ENCODE measurements around the gene LYZL2.
A peak's percentile ranks its signal among the peaks of the same experiment; 100 is the strongest.
"Not testable (repeated sequence)": the region's sequence is repeated elsewhere in the genome, so short reads cannot be mapped to it uniquely, and the experiment has no call there.

Gene LYZL2

GRCh38 chr10:30637881-30638467 is 8.4 kb upstream of the LYZL2 start:
- DNase-seq = no peak

GRCh38 chr10:30631188-30631587 is 1.6 kb upstream of the LYZL2 start:
- DNase-seq = no peak

- DNase-seq = no peak
These were observed 1.0 kb upstream of the LYZL2 start for GRCh38 chr10:30630571-30630970.

- not testable (repeated sequence) for DNase-seq
These were observed 977 bp downstream of the LYZL2 start for GRCh38 chr10:30628576-30628975.

GRCh38 chr10:30626837-30627236 is 2.7 kb downstream of the LYZL2 start:
- DNase-seq = not testable (repeated sequence)

GRCh38 chr10:30626196-30626595 is 3.4 kb downstream of the LYZL2 start:
- DNase-seq = not testable (repeated sequence)

- no peak for DNase-seq
These were observed 4.5 kb downstream of the LYZL2 start for GRCh38 chr10:30625080-30625479.

GRCh38 chr10:30619966-30620365 is 9.6 kb downstream of the LYZL2 start:
- no peak for DNase-seq

- no peak for DNase-seq
These were observed 12.5 kb downstream of the LYZL2 start for GRCh38 chr10:30617070-30617469.

- not testable (repeated sequence) for DNase-seq
These were observed 18.5 kb downstream of the LYZL2 start for GRCh38 chr10:30611041-30611440.

GRCh38 chr10:30607814-30608213 is 21.7 kb downstream of the LYZL2 start:
- DNase-seq = no peak

- no peak for DNase-seq
These were observed 23.2 kb downstream of the LYZL2 start for GRCh38 chr10:30606313-30606712.

GRCh38 chr10:30605341-30606121 is 24.0 kb downstream of the LYZL2 start:
- DNase-seq = not testable (repeated sequence)

- DNase-seq = no peak
These were observed 26.0 kb downstream of the LYZL2 start for GRCh38 chr10:30603589-30603988.

GRCh38 chr10:30602747-30603146 is 26.8 kb downstream of the LYZL2 start:
- no peak for DNase-seq

- DNase-seq = no peak
These were observed 29.5 kb downstream of the LYZL2 start for GRCh38 chr10:30600005-30600404.

- no peak for DNase-seq
These were observed 31.3 kb downstream of the LYZL2 start for GRCh38 chr10:30598105-30598776.

- peak; percentile 13 for DNase-seq
These were observed 32.1 kb downstream of the LYZL2 start for GRCh38 chr10:30597433-30597824.

- DNase-seq = peak; percentile 34
These were observed 32.8 kb downstream of the LYZL2 start for GRCh38 chr10:30596493-30597432.

GRCh38 chr10:30596013-30596412 is 33.5 kb downstream of the LYZL2 start:
- no peak for DNase-seq

- DNase-seq = no peak
These were observed 35.5 kb downstream of the LYZL2 start for GRCh38 chr10:30594077-30594476.

- not testable (repeated sequence) for DNase-seq
These were observed 36.8 kb downstream of the LYZL2 start for GRCh38 chr10:30592770-30593169.

- DNase-seq = peak; percentile 65
These were observed 38.3 kb downstream of the LYZL2 start for GRCh38 chr10:30591249-30591670.
